ENCODE data around the gene PPP1R37. TPM values are rescaled to one million over a fixed set of nuclear protein-coding genes. Genes with fewer than 3 reads are reported as not detected.

The PPP1R37 gene
- total and polyA plus RNA-seq, 2 experiments from 2014 or later, result 14.0 to 30.8 TPM

DNA sequence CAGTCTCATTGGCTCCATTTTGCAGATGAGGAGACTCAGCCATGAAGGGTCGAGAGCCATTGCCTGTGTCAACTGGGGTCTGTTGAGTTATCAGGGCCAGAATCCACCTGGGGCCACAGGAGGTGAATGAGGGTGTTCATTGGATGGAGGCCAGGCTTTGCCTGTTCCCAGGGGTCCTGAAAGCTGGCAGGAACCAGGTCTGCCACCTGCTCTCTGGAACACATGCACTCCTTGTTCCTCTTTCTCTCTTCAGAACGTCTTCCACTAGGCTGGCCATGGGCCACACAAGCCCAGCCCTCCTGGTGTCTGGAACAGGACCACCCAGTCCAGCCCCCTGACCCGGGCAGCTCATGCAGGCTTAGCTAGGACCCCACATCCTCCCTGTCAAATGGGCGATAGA lies 21.1 kb downstream of the PPP1R37 start:
- Histone ChIP-seq H3K9me3 (ENCODE audit: low read depth) (no peaks in the 10 kb centered on the region), H3K4me1 (ENCODE audit: insufficient read depth) (peaks cover 30% of the 10 kb centered on the region), H3K27me3 (no peaks in the 10 kb centered on the region), H3K4me3 (no peak overlapping the region), H3K79me2 (peaks cover 100% of the 10 kb centered on the region), H3K36me3 (replicated peaks; ENCODE audit: insufficient read depth, low read depth) (no peaks in the 10 kb centered on the region), H3K9me2 (replicated peaks; ENCODE audit: insufficient read depth) (no peaks in the 10 kb centered on the region), H4K20me1 (ENCODE audit: insufficient read depth, poor library complexity, severe bottlenecking) (peaks cover 50% of the 10 kb centered on the region), H3K4me2 (peak overlapping the region; percentile 72), H2AFZ (no peak overlapping the region), H3K27ac (peak overlapping the region; percentile 94)
- TF ChIP-seq EZH2phosphoT487 (IDR thresholded peaks at IDR 0.05; ENCODE audit: low read depth, severe bottlenecking, unreplicated experiment) (no peak), CTCF (IDR thresholded peaks at IDR 0.05; ENCODE audit: poor library complexity) (no peak), EZH2 (IDR thresholded peaks at IDR 0.05; ENCODE audit: borderline replicate concordance) (no peak)
- DNase-seq (ENCODE audit: low spot score), result no peak
- WGBS (ENCODE audit: low lambda C conversion rate, missing lambda C conversion rate), result 90% methylated on average over 4 of the region's 4 CpGs

DNA sequence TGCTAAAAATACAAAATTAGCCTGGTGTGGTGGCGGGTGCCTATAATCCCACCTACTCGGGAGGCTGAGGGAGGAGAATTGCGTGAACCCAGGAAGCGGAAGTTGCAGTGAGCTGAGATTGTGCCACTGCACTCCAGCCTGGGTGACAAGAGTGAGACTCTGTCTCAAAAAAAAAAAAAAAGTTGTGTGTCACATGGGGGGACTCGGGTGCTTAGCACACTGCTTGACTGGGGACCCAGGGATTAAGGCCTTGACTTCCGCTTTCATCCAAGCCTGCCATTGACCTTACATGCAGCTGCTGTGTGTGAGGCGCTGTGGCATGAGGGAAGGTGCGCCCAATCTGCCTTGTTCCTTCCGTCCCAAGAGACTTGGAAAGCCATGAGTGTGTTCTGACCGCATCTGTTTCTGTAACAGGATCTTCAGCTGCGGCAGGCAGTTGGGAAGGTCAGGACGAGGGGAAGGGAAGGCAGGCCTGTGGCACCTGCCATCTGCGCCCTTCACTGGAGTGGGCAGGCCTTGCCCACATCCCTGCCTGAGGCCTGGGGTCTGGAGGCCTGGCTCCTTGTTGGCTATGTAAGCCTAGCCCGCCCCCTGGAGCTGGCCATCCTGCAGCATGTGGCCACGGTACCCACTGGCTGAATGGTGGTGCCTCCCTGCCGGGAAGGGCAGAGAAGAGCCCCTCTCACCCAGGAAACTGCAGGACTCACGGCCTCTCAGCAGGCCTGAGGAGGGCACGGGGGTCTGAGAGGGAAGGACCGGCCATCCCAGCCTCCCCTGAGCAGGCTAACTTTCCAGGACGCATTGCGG lies 23.0 kb downstream of the PPP1R37 start:
- no peak overlapping the region for H2AFZ ChIP-seq
- H3K36me3 ChIP-seq (replicated peaks; ENCODE audit: insufficient read depth, low read depth), result no peaks in the 10 kb centered on the region
- no peak for TF ChIP-seq CTCF (IDR thresholded peaks at IDR 0.05; ENCODE audit: poor library complexity)
- TF ChIP-seq EZH2 (IDR thresholded peaks at IDR 0.05; ENCODE audit: borderline replicate concordance), result no peak
- no peak for TF ChIP-seq EZH2phosphoT487 (IDR thresholded peaks at IDR 0.05; ENCODE audit: low read depth, severe bottlenecking, unreplicated experiment)
- peaks cover 54% of the 10 kb centered on the region for H4K20me1 ChIP-seq (ENCODE audit: insufficient read depth, poor library complexity, severe bottlenecking)
- H3K4me2 ChIP-seq, result no peak overlapping the region
- peaks cover 100% of the 10 kb centered on the region for H3K79me2 ChIP-seq
- H3K4me1 ChIP-seq (ENCODE audit: insufficient read depth), result peaks cover 34% of the 10 kb centered on the region
- no peak for DNase-seq (ENCODE audit: low spot score)
- H3K4me3 ChIP-seq, result no peak overlapping the region
- no peak overlapping the region for H3K27ac ChIP-seq
- no peaks in the 10 kb centered on the region for H3K9me3 ChIP-seq (ENCODE audit: low read depth)
- H3K9me2 ChIP-seq (replicated peaks; ENCODE audit: insufficient read depth), result no peaks in the 10 kb centered on the region
- no peaks in the 10 kb centered on the region for H3K27me3 ChIP-seq
- WGBS (ENCODE audit: low lambda C conversion rate, missing lambda C conversion rate), result 95% methylated on average over 21 of the region's 21 CpGs

DNA sequence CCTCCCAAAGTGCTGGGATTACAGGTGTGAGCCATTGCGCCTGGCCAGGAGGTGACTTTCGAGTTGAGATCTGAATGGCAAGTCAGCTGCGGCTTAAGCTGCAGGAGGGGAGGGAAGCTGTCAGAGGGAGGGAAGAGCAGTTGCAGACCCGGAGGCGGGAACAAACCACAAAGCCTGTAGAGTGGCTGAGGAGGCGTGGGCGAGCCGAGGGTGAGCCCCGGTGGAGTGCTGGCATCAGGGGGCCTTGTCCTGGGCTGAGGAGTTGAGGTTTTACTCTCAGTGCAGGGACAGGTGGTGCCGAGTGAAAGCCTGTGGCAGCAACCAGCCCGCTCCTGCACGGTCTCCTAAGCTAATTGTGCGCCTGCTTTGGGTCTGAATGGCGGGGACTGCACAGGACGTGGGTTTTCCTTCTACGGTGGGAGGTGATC lies 24.2 kb downstream of the PPP1R37 start:
- WGBS (ENCODE audit: low lambda C conversion rate, missing lambda C conversion rate), result 58% methylated on average over 16 of the region's 16 CpGs
- peaks cover 100% of the 10 kb centered on the region for H3K79me2 ChIP-seq
- H3K4me1 ChIP-seq (ENCODE audit: insufficient read depth), result peaks cover 34% of the 10 kb centered on the region
- H3K9me2 ChIP-seq (replicated peaks; ENCODE audit: insufficient read depth), result no peaks in the 10 kb centered on the region
- H2AFZ ChIP-seq, result no peak overlapping the region
- H4K20me1 ChIP-seq (ENCODE audit: insufficient read depth, poor library complexity, severe bottlenecking), result peaks cover 59% of the 10 kb centered on the region
- DNase-seq (ENCODE audit: low spot score), result peak; percentile 46
- no peaks in the 10 kb centered on the region for H3K9me3 ChIP-seq (ENCODE audit: low read depth)
- no peak overlapping the region for H3K27ac ChIP-seq
- H3K36me3 ChIP-seq (replicated peaks; ENCODE audit: insufficient read depth, low read depth), result no peaks in the 10 kb centered on the region
- TF ChIP-seq EZH2 (IDR thresholded peaks at IDR 0.05; ENCODE audit: borderline replicate concordance) (no peak), EZH2phosphoT487 (IDR thresholded peaks at IDR 0.05; ENCODE audit: low read depth, severe bottlenecking, unreplicated experiment) (no peak), CTCF (IDR thresholded peaks at IDR 0.05; ENCODE audit: poor library complexity) (no peak)
- no peak overlapping the region for H3K4me3 ChIP-seq
- peak overlapping the region; percentile 16 for H3K4me2 ChIP-seq
- no peaks in the 10 kb centered on the region for H3K27me3 ChIP-seq
